HuH-7 (cell line): Measurements from ENCODE around the gene NAV2.

Experiments used
- DNase-seq: peaks from one replicate; pipeline ENCODE4 v3.0.0; 2011; ENCODE audit warnings: low spot score

The NAV2 gene

DNA sequence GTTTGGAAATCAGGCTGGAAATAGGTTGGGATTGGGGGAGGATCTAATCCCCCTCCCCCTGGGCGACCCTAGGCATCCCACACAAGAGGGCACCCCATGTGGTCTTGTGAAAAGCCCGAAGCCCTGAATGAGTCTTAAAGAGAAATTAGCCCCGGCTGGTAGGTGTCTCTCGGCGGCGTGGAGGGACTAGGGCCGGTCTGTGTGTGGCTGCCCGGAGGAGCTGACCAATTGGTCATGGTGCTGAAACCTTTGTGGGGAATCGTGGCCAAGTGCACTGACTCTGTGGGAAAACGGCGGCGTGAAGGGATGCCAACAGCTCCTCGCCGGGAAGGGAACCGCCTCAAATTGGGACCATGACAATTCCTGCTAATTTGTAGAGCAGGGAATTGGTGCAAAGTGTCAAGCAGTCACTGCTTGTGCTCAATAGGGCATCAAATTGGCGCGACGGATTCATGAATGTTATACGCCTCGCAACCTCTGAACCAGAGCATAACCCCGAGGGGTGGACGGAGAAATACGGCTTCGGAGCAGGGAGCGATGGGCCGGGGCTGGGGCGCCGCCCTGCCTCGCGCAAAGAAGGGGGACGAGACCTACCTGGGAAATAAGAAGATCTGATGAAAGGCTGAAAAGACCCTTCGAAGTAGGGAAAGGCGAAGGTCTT is 446.1 kb downstream of the NAV2 start:
- DNase-seq, result peak; percentile 64

DNA sequence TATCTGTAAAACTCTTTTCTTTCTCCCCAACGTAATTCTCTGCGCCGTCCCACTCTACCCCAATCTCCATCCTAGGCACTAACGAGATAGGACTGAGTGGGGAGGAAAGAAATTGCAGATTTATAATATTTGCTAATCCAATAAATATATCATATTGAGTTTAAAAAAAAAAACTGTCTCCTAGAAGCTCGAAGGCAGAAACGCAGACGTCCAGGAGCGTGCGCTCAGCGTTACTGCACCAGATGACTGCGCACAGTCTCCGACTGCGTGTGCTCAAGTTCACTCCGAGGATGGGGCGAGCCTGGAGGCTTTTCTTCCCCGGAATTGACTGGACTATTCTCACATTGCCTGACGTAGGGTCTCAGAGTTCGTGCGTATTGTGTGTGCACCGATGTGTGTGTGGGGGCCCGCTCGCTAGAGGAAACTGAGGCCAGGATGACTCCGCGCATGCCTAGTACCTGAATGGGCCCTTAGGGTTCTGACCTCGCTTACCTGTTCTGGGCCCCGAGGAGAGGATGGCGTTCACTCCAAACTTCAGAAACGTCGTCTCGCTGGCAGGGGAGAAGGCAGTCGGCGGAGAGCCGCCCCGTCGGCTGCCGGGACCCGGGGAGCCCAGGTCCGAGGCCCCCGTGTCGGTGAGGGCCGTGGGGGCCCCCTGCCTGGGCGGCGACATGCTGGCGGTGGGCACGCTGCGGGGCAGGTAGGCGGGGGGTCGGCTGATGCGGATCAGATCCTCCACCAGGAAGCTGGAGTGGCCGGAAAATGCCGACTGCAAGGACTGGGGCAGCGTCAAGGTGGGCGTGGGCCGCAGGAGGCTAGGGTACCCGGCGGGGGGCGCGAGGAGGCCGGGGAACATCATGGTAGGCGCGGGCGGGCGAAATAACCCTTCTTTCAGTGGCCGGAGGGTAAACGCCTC is 447.1 kb downstream of the NAV2 start:
- DNase-seq, result no peak

DNA sequence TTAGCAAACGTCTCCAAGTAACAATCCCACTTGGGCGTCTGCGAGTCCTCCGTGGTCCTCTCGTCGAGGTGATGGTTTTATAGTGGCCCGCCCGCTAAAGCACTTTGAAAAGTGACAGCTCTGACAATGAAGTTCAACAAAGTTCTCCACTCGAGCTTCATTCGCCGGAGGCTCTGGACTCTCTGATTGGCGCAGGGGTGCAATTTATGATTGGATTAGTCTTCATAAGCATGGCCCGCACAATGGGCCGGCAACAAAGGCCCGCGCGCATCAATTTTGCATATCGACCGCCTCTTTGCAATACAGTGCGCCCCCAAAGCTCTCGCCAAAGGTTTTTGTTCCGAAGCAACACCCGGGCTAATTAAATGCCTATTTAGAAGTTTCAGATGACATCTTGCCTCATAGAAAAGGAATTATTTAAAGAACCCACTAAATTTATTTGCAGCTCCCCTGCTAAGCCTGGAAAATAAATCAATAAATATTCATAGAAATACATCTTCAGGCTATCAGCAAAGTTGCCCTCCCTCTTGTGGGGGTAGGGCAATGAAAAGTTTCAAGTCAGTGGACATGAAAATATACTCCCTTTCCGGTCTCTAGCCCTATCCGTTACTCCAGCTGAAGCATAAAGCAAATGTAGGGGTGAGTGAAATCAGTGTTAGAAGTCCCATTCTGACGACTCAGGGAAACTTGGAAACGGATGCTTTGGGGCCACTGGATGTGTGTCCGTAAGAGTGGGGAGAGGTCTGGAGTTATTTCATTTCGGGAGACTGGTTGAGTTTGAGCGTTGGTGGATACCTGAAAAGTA is 448.0 kb downstream of the NAV2 start, which contains the start of gene DBX1:
DBX1 (minus strand) TSS at position 51 of the 805 bp plus-strand sequence. CDS start 151 bp downstream, outside the sequence.
- no peak for DNase-seq

DNA sequence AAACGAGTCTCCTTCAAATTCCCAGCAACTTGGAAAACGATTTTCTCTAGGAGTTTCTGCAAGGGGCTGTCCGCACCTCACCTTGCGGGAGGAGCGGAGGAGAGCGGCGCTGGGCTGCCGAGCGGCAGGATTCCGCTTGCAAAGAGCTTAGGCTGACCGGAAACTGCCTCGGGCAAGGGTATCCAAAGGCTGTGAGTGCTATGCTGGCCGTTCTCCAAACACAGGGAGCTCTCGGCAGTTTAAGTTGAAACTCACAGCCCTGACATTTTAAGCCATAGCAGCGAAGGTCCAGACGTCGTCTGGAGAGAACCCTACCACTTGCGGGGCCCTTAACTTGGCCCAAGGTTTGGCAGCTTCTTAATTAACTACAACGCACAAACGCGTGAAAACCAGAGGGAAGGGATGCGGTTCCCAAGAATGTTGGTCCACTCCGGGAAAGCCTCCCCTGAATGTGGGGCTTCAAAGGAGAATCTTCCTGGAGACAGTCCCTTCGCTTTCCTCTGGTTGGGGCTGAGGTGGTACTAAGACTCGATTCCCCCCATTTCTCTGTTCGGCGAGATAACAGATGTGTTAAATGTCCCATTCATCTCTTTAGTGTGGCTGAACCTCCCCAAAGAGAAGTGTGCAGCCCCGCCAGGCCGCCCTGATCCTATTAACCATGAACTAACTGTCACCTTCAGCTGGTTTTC is 448.7 kb downstream of the NAV2 start:
- DNase-seq, result no peak

DNA sequence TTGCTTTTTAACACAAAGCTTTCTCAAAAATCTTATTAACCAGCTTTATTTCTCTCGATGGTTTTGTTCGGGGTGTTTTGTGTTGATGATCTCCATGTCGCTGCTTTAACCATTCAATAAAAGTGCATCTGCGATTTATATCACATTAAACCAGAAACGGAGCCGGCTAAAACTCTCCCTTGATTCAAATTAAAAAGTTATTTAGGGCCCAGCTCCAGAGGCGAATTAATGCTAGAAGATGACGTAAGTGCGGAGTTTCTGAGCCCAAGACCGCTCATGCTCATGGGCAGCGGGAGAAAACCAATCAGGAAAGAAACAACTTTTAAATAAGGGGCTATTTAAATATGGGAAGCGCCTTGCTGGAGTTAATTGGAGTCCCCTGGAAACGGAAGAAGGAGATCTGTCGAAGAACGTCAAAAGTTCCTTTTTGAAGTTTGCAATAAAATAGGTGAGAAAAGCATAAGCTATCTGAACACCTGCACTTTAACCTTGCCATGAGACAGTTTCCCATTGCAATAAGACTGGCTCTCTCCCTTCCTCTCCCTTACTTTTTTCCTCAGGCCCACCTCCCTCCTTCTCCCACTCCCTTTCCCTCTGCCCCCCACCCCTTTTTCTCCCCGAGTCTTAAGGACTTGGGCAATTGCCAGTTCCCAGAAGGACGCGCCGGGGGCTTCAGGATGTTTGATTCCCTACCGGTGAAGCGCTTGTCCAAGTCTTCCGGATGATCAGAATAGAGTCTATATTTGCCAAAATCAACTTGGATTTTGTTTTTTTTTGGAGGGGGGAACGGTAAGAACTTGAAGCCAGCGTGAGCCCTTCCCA is 449.5 kb downstream of the NAV2 start:
- no peak for DNase-seq

DNA sequence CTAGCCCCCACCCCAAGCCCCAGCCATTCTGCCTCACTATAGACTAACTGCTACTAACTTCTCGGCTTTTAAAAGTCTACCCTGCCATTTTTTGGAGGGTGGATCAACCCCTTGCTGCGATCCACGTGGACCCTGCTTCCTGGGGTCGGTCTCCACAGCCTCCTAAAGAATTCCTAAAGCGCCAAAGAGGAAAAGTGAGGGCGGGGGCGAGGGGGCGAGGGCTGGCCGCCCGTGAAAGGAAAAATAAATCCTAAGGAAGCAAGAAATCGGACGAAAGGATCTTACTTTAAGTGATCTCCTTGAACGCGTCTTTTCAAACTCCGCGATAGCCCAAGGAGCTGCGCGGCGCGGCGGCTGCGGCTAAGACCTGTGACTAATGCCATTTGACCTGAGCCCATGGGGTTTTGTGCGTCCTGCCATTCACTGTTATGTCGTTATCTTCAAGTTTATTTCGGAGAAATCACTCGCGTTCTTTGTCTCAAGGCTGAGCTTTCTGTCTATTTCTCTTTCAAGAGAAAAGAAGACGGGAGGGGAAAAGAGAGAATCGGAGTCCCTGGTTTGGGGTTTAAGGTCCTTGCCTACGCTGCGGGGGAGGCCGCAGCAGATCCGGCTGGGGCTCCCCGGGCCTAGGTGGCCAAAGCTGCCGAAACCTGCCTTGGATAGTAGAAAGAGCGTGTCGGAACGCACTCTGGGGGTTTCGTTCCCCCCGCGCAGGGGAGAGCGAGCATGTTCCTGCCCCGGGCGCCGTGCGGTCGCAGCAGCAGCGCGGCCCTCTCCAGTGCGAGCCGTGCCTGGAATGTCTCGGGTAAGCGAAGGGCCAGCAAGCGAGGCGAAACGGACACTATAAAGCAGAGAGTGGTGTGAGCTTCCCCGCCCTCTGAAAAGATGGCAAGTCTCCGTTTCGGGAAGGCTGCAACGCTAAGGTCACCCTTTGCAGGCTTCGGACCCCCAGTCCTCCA is 450.5 kb downstream of the NAV2 start:
- DNase-seq, result no peak

DNA sequence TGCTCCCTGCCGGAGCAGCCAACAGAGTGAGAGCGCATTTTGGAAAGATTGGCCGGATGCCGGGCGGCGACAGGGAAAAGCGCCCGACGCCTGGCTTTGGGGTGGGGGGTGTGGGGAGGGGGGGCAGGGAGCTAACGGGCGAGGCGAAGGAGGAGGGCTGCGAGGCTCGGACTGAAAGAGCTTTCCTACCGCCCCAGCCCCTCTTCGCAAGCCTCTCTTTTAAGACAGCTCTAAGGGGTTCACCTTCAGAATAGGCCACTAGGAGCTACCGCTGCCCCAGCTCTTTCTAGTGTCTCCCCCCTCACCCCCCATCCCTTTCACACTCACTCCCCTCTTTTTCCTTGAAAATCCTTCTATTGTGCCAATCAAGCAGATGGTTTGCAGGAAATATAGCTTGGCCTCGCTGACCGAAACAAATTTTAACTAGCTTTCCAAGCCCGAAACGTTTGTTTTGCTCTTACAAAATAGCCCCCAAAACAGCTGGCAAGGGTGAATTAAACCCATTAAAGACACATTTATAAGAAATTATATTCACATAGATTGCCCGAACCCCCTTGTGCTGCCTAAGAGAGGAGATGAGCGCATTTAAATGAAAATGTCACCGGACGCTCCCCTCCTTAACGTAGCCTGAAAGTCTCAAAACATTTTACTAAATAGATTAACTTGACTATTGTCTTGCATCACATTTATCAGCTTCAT is 451.3 kb downstream of the NAV2 start:
- no peak for DNase-seq
